GM06990 (cell line): Measurements from ENCODE around the gene EPAS1.
A peak's percentile ranks its signal among the peaks of the same experiment; 100 is the strongest.

Source experiments
- DNase-seq: peaks from one replicate; pipeline ENCODE4 v3.0.0-alpha.2; 2011; ENCODE audit not compliant: insufficient read length; ENCODE audit errors: extremely low read depth
- H3K27me3 ChIP-seq: replicated peaks from 2 replicates; pipeline ENCODE4 v1.6.0; 2011; ENCODE audit warnings: low read length; ENCODE audit not compliant: control insufficient read depth, insufficient read depth
- H3K36me3 ChIP-seq: 2 replicates; pipeline ENCODE4 v1.5.1; 2011; ENCODE audit warnings: low read length; ENCODE audit not compliant: control insufficient read depth, insufficient read depth
- H3K4me3 ChIP-seq: replicated peaks from 2 replicates; pipeline ENCODE4 v1.5.1; 2011; ENCODE audit warnings: low read depth, mild to moderate bottlenecking, control low read depth, low read length
- CTCF ChIP-seq: IDR thresholded peaks from 2 replicates; pipeline ENCODE4 v1.5.1; 2011; ENCODE audit warnings: low read length, control low read depth, mild to moderate bottlenecking, inconsistent platforms; ENCODE audit not compliant: insufficient read depth, poor library complexity, severe bottlenecking

Gene EPAS1

GRCh38 chr2:46290078-46290477, 7.1 kb upstream of the EPAS1 start:
- H3K4me3 ChIP-seq: no peak overlapping the region
- peaks cover 1% of the 10 kb centered on the region; the same call in 1 of the 2 replicates for H3K27me3 ChIP-seq
- no peak for TF ChIP-seq CTCF
- DNase-seq: no peak
- no peaks in the 10 kb centered on the region for H3K36me3 ChIP-seq

GRCh38 chr2:46293466-46293865, 3.7 kb upstream of the EPAS1 start:
- DNase-seq: no peak
- H3K27me3 ChIP-seq: peaks cover 6% of the 10 kb centered on the region
- H3K36me3 ChIP-seq: no peaks in the 10 kb centered on the region
- no peak for TF ChIP-seq CTCF
- no peak overlapping the region for H3K4me3 ChIP-seq

- TF ChIP-seq CTCF: peak; percentile 33
- peaks cover 7% of the 10 kb centered on the region for H3K27me3 ChIP-seq
- H3K4me3 ChIP-seq: no peak overlapping the region
- H3K36me3 ChIP-seq: no peaks in the 10 kb centered on the region
- no peak for DNase-seq
Measured at GRCh38 chr2:46294176-46294836, 2.9 kb upstream of the EPAS1 start.

GRCh38 chr2:46296216-46296839, 879 bp upstream of the EPAS1 start:
- DNase-seq: peak; percentile 24
- peak overlapping the region; percentile 49 for H3K4me3 ChIP-seq
- peaks cover 9% of the 10 kb centered on the region for H3K27me3 ChIP-seq
- H3K36me3 ChIP-seq: no peaks in the 10 kb centered on the region
- no peak for TF ChIP-seq CTCF

- TF ChIP-seq CTCF: no peak
- Histone ChIP-seq H3K4me3 (peak overlapping the region; percentile 56), H3K36me3 (no peaks in the 10 kb centered on the region), H3K27me3 (peaks cover 7% of the 10 kb centered on the region; the same call in 1 of the 2 replicates)
- peak; percentile 50 for DNase-seq
Measured at GRCh38 chr2:46297546-46298271, 502 bp downstream of the EPAS1 start.
